ENCODE data around the gene TGM2.

- TF ChIP-seq CTCF (IDR thresholded peaks at IDR 0.05) (no peak), POLR2A (IDR thresholded peaks at IDR 0.05) (no peak), EP300 (IDR thresholded peaks at IDR 0.05) (no peak), POLR2AphosphoS5 (IDR thresholded peaks at IDR 0.05) (no peak)
Observed at GRCh38 chr20:38146628-38147027, 18.4 kb downstream of the TGM2 start.
